GM20000 (cell line): ENCODE results near the gene EXT2.

Experiments used
- DNase-seq: peaks from one replicate; pipeline ENCODE4 v3.0.0; 2012; ENCODE audit warnings: low spot score
- TF ChIP-seq, protein P1 (sequence below): IDR thresholded peaks from 2 replicates; pipeline ENCODE4 v1.5.1; 2012; ENCODE audit warnings: mild to moderate bottlenecking, control low read depth; ENCODE audit errors: extremely low read depth, missing control alignments

Gene EXT2

GRCh38 chr11:44267006-44267749 is 171.7 kb downstream of the EXT2 start:
- DNase-seq: no peak
- TF ChIP-seq, protein P1, sequence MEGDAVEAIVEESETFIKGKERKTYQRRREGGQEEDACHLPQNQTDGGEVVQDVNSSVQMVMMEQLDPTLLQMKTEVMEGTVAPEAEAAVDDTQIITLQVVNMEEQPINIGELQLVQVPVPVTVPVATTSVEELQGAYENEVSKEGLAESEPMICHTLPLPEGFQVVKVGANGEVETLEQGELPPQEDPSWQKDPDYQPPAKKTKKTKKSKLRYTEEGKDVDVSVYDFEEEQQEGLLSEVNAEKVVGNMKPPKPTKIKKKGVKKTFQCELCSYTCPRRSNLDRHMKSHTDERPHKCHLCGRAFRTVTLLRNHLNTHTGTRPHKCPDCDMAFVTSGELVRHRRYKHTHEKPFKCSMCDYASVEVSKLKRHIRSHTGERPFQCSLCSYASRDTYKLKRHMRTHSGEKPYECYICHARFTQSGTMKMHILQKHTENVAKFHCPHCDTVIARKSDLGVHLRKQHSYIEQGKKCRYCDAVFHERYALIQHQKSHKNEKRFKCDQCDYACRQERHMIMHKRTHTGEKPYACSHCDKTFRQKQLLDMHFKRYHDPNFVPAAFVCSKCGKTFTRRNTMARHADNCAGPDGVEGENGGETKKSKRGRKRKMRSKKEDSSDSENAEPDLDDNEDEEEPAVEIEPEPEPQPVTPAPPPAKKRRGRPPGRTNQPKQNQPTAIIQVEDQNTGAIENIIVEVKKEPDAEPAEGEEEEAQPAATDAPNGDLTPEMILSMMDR: no peak

DNA sequence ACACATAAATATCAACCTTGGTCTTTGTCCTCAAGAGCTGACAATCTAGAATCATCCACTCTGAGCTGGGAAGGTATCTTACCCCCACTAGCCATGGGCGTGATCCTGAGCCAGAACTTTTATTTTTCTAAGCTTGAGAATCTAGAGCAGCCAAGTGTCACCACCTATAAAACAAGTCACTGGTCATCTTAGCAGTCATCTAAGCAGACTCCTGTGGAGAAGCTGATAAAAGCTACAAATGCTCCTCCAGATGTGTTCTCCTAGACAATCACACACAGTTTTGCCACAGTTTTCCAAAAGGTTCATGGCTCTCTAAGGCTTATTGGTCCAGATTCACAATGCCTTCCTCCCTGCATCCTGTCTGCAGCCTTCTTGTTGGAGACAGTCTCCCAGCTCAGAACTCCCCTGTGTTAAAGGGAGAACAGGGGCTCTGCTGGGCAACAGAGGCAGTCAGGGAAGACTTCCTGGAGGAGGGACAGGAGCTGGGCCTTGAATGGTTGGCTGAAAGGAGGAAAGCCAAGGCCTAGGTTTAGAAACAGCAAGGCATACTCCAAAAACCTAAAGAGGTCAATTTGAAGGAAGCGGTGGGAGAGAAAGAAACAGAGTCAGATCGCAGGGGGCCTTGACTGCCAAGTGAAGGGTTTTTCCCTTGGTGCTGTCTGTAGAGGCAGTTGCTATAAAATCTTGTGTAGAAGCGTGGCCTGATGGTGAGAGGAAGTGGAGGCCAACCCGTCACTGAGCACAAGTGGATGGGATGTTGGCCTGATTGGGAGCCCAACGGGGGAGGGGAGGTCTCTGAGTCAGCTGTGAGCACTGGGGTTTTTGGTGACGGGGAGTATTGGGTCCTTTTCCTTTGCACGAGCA is 172.5 kb downstream of the EXT2 start:
- no peak for DNase-seq
- TF ChIP-seq, protein P1: no peak

DNA sequence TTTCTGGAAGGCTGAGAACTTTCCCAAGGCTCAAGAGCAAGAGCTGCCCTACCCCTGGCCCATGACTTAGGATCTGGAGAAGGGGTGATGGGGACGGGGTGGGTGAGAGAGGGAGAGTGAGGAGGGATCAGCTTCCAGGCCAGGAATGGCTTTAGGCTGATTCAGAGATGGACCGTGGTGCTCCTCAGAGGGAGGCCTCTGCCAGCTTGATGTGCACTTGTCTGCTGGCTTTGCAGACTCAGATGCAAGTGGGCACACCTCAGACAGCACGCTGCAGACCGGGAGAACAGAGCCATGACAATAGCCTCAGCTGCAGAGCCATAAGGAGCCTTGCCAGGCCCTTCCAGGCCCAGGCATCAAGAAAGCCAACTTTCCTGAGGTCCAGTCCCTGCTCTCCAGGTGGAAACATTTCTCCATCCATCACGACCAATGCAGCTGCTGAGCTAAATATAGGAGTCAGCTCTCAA is 173.2 kb downstream of the EXT2 start:
- DNase-seq: no peak
- TF ChIP-seq, protein P1: no peak

DNA sequence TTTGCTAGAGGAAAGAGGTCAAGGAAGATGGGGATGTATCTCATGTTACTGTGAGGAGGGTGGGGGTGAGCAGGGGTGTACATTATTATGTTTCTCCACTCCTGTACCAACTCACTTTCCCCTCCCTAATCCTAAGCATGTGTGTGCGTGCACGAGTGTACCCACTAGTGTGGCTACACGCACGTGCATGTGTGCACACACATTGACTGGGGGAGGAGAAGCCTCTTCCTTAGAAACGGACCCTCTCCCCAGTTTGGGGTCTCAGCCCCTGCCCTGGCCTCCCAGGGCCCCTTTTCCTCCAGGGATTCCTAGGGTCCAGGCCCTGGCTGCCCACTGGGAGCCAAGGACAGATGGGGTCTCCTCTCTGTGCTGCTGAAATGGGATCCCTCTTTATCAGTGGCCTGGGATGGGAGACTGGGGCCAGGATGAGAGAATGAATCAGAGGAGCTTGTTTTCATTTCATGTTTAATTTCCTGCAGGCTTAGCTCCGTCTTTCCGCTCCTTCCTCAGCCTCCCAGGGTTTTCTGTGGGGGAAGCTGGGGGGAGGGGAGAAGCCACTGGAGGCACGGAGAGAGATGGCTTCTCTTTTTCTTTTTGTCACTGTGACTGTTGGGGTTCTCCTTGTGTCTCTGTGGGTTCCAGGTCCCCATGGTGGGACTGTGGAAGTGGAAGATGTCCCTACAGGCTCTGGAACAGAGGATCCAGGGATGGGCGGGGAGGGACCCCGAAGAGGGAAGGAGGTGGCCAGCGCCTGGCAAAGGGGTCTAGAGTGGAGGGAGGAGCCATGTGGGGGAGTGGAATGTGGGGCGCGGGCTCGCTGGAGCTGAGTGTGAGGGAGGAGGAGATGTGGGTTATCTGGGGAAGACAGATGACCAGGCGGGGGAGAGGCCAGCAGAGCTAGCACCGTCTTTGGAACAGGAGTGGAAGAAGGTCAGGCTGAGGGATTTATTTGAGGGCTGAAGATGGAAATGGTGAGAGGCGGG is 174.2 kb downstream of the EXT2 start:
- TF ChIP-seq, protein P1: no peak
- DNase-seq: no peak

GRCh38 chr11:44270403-44271273 is 175.2 kb downstream of the EXT2 start:
- TF ChIP-seq, protein P1: no peak
- DNase-seq: no peak

- DNase-seq: no peak
- TF ChIP-seq, protein P1: no peak
Measured at GRCh38 chr11:44271286-44271685, 175.8 kb downstream of the EXT2 start.
